ENCODE data around the gene CEP152. TPM values are rescaled to one million over a fixed set of nuclear protein-coding genes. Genes with fewer than 3 reads are reported as not detected.

The CEP152 gene
- total and polyA plus RNA-seq, 10 of the 15 experiments (the other 5 are each of a cell fraction or from before 2014, with no cell fraction given): 5.3 to 22.6 (median 14.2) TPM

- TF ChIP-seq FOXM1 (IDR thresholded peaks at IDR 0.05; ENCODE audit: low read depth, low read length) (peak; percentile 74; the same call in 1 of the 2 replicates), PAX5 (IDR thresholded peaks at IDR 0.05; ENCODE audit: borderline replicate concordance, low read depth, low read length) (0 out of 2 replicates have a peak, but pooled peaks have one; percentile 3), SIN3A (IDR thresholded peaks at IDR 0.05; ENCODE audit: low read depth, low read length) (peak; percentile 97), POU2F2 (IDR thresholded peaks at IDR 0.05; ENCODE audit: borderline replicate concordance, low read depth, low read length) (no peak; the same call in 2 of the 3 replicates), RFX5 (IDR thresholded peaks at IDR 0.05; ENCODE audit: low read depth, low read length) (peak; percentile 72; the same call in 1 of the 2 replicates), SREBF2 (IDR thresholded peaks at IDR 0.05; ENCODE audit: low read length) (no peak), PBX3 (IDR thresholded peaks at IDR 0.05; ENCODE audit: insufficient replicate concordance, low read depth, low read length) (peak; percentile 92), ESRRA (IDR thresholded peaks at IDR 0.05; ENCODE audit: low read length) (peak; percentile 69), YY1 (IDR thresholded peaks at IDR 0.05; ENCODE audit: low read depth, low read length) (peak; percentile 22; the same call in 1 of the 2 replicates), IRF5 (IDR thresholded peaks at IDR 0.05; ENCODE audit: borderline replicate concordance) (no peak), SP1 (IDR thresholded peaks at IDR 0.05; ENCODE audit: low read depth, low read length) (peak; percentile 97), JUNB (IDR thresholded peaks at IDR 0.05) (no peak), CBX3 (IDR thresholded peaks at IDR 0.05; ENCODE audit: borderline replicate concordance, low read depth) (no peak), NBN (IDR thresholded peaks at IDR 0.05) (peak; percentile 72; the same call in 1 of the 2 replicates), ZNF622 (IDR thresholded peaks at IDR 0.05) (peak; percentile 92), SIX5 (IDR thresholded peaks at IDR 0.05; ENCODE audit: low read depth, low read length, severe bottlenecking) (no peak), PKNOX1 (IDR thresholded peaks at IDR 0.05) (peak; percentile 99), POLR2AphosphoS2 (IDR thresholded peaks at IDR 0.05; ENCODE audit: low read depth, low read length) (0 out of 2 replicates have a peak, but pooled peaks have one; percentile 43), SPI1 (IDR thresholded peaks at IDR 0.05; ENCODE audit: borderline replicate concordance, insufficient read depth, low read depth, low read length) (peak; percentile 31; the same call in 1 of the 2 replicates), HDGF (IDR thresholded peaks at IDR 0.05) (peak; percentile 74), TAF1 (IDR thresholded peaks at IDR 0.05; ENCODE audit: borderline replicate concordance, low read depth, low read length) (peak; percentile 47; the same call in 1 of the 2 replicates), E2F4 (IDR thresholded peaks at IDR 0.05; ENCODE audit: low read depth, low read length) (peak; percentile 100), BRCA1 (IDR thresholded peaks at IDR 0.05; ENCODE audit: low read depth, low read length) (no peak), NFYB (IDR thresholded peaks at IDR 0.05; ENCODE audit: insufficient read depth, low read depth, low read length) (peak; percentile 100)
These were observed at the start of gene CEP152 (continued) for GRCh38 chr15:48810414-48811324.
